SK-N-SH treated with all-trans-retinoic acid at 6 μM for 48 hours (cell line): ENCODE measurements around the gene FARS2.

Experiments used
- ATAC-seq: fragments of 200-7000 bp; cut with Tn5 transposase; 3 replicates; pipeline ENCODE4 v1.9.1; 2020; ENCODE audit warnings: mild to moderate bottlenecking, moderate library complexity
- ARNTL ChIP-seq: fragments of 450-650 bp; formaldehyde crosslinking; IDR thresholded peaks from 2 replicates; pipeline ENCODE4 v1.5.0; 2020; ENCODE audit warnings: low read depth, mild to moderate bottlenecking, moderate library complexity, borderline replicate concordance
- BACH2 ChIP-seq: fragments of 250-450 bp; sonication (Bioruptor Pico); IDR thresholded peaks from 2 replicates; pipeline ENCODE4 v1.9.0; 2021; ENCODE audit warnings: mild to moderate bottlenecking, borderline replicate concordance
- CSDC2 ChIP-seq: fragments of 250-450 bp; sonication (Bioruptor Pico); IDR thresholded peaks from 2 replicates; pipeline ENCODE4 v1.5.0; 2020; ENCODE audit warnings: mild to moderate bottlenecking, moderate library complexity
- CSRNP3 ChIP-seq: fragments of 250-450 bp; sonication (Bioruptor Pico); IDR thresholded peaks from 2 replicates; pipeline ENCODE4 v1.5.1; 2021; ENCODE audit warnings: mild to moderate bottlenecking, moderate library complexity
- GLIS3 ChIP-seq: fragments of 250-450 bp; sonication (Bioruptor Pico); IDR thresholded peaks from 2 replicates; pipeline ENCODE4 v1.5.0; 2020; ENCODE audit warnings: mild to moderate bottlenecking, moderate library complexity
- ISL1 ChIP-seq: fragments of 250-450 bp; sonication (Bioruptor Pico); IDR thresholded peaks from 2 replicates; pipeline ENCODE4 v2.1.2; 2022; ENCODE audit warnings: mild to moderate bottlenecking, moderate library complexity
- OSR1 ChIP-seq: fragments of 250-450 bp; sonication (Bioruptor Pico); IDR thresholded peaks from 2 replicates; pipeline ENCODE4 v1.8.0; 2022; ENCODE audit warnings: moderate library complexity, mild to moderate bottlenecking, inconsistent platforms
- PPARA ChIP-seq: fragments of 250-450 bp; sonication (Bioruptor Pico); IDR thresholded peaks from 2 replicates; pipeline ENCODE4 v1.5.0; 2020; ENCODE audit warnings: mild to moderate bottlenecking, borderline replicate concordance
- RARB ChIP-seq: fragments of 250-450 bp; sonication (Bioruptor Pico); IDR thresholded peaks from 2 replicates; pipeline ENCODE4 v1.8.0; 2021; ENCODE audit warnings: mild to moderate bottlenecking, moderate library complexity
- SNAI2 ChIP-seq: fragments of 250-450 bp; sonication (Bioruptor Pico); IDR thresholded peaks from 2 replicates; pipeline ENCODE4 v1.5.0; 2020; ENCODE audit warnings: mild to moderate bottlenecking, moderate library complexity
- TCF4 ChIP-seq: fragments of 250-450 bp; sonication (Bioruptor Pico); IDR thresholded peaks from 2 replicates; pipeline ENCODE4 v1.8.0; 2021; ENCODE audit warnings: mild to moderate bottlenecking, moderate library complexity, borderline replicate concordance
- TOX ChIP-seq: fragments of 250-450 bp; sonication (Bioruptor Pico); IDR thresholded peaks from 2 replicates; pipeline ENCODE4 v1.8.0; 2021; ENCODE audit warnings: mild to moderate bottlenecking, moderate library complexity, borderline replicate concordance
- ZC3H10 ChIP-seq: fragments of 250-450 bp; sonication (Bioruptor Pico); IDR thresholded peaks from 2 replicates; pipeline ENCODE4 v1.5.1; 2021; ENCODE audit warnings: mild to moderate bottlenecking, moderate library complexity
- ZFP3 ChIP-seq: fragments of 250-450 bp; sonication (Bioruptor Pico); IDR thresholded peaks from 2 replicates; pipeline ENCODE4 v1.5.0; 2020; ENCODE audit warnings: mild to moderate bottlenecking, moderate library complexity
- ZFP30 ChIP-seq: fragments of 450-650 bp; formaldehyde crosslinking; IDR thresholded peaks from 2 replicates; pipeline ENCODE4 v1.5.0; 2022; ENCODE audit warnings: mild to moderate bottlenecking, moderate library complexity
- ZNF565 ChIP-seq: fragments of 450-650 bp; formaldehyde crosslinking; conservative IDR thresholded peaks from 2 replicates; pipeline ENCODE4 v1.5.0; 2020; ENCODE audit warnings: low read depth, mild to moderate bottlenecking, moderate library complexity
- ZNF8 ChIP-seq: fragments of 450-650 bp; formaldehyde crosslinking; IDR thresholded peaks from 2 replicates; pipeline ENCODE4 v1.5.0; 2020; ENCODE audit warnings: mild to moderate bottlenecking, moderate library complexity
- TF ChIP-seq, protein P1 (sequence below): fragments of 250-450 bp; sonication (Bioruptor Pico); IDR thresholded peaks from 2 replicates; pipeline ENCODE4 v1.8.0; 2020; ENCODE audit warnings: mild to moderate bottlenecking, moderate library complexity, borderline replicate concordance
- TF ChIP-seq, protein P2 (sequence below): fragments of 250-450 bp; sonication (Bioruptor Pico); IDR thresholded peaks from 2 replicates; pipeline ENCODE4 v1.5.1; 2020; ENCODE audit warnings: low read depth, mild to moderate bottlenecking, moderate library complexity

Gene FARS2

GRCh38 chr6:5463690-5464089 lies 202.4 kb downstream of the FARS2 start:
- TF ChIP-seq OSR1 = no peak
- no peak for TF ChIP-seq ZC3H10 (CRISPR knock-in tag)
- TF ChIP-seq TOX (CRISPR knock-in tag) = no peak
- TF ChIP-seq BACH2 (CRISPR knock-in tag) = no peak
- TF ChIP-seq ZFP30 (CRISPR knock-in tag) = no peak
- no peak for TF ChIP-seq ARNTL (CRISPR knock-in tag)
- TF ChIP-seq GLIS3 (CRISPR knock-in tag) = no peak
- no peak for TF ChIP-seq ZFP3 (CRISPR knock-in tag)
- no peak for TF ChIP-seq RARB
- TF ChIP-seq ZNF8 (CRISPR knock-in tag) = no peak

DNA sequence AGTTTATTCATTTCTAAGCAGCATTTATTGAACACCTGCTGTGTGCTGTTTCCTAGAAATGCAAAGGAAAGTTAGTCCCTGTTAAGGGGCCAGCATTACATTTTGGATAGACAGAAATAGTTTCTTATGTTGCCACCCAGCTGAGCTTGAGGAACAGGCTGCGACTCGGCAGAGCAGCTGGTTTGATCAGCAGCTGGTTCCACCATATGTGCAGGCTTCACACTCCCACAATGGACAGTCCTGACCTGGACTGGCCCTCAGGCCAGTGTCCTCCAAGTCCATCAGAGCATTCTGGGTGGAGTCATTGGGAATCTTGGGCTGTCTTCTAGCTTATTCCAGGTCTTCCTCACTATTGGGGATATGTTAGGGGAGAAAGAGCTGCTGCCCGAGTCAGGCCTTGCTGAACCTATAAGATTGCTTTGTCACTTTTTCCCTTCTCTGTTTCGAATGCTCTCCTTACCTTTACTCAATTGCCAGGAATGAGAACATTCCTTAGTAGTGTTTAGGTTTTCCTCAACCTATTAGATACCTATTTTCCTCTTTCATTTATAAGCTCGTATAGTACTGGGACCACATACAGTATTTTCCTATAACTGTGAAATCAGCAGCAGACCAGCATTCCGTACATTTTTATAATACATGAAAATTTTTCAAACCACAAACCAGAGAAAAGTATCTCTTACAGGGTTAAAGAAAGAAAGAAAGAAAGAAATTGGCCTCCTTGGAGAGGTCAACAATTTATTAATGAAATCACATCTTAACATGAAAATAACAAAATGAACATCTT lies 203.0 kb downstream of the FARS2 start:
- peak; percentile 58 for ATAC-seq
- no peak for TF ChIP-seq GLIS3 (CRISPR knock-in tag)
- TF ChIP-seq, all 23 proteins: peak for 0

More at GRCh38 chr6:5463690-5464089, 202.4 kb downstream of the FARS2 start:
- no peak for ATAC-seq

GRCh38 chr6:5466281-5467136 lies 205.2 kb downstream of the FARS2 start:
- ATAC-seq = peak; percentile 52
- TF ChIP-seq, protein P1, sequence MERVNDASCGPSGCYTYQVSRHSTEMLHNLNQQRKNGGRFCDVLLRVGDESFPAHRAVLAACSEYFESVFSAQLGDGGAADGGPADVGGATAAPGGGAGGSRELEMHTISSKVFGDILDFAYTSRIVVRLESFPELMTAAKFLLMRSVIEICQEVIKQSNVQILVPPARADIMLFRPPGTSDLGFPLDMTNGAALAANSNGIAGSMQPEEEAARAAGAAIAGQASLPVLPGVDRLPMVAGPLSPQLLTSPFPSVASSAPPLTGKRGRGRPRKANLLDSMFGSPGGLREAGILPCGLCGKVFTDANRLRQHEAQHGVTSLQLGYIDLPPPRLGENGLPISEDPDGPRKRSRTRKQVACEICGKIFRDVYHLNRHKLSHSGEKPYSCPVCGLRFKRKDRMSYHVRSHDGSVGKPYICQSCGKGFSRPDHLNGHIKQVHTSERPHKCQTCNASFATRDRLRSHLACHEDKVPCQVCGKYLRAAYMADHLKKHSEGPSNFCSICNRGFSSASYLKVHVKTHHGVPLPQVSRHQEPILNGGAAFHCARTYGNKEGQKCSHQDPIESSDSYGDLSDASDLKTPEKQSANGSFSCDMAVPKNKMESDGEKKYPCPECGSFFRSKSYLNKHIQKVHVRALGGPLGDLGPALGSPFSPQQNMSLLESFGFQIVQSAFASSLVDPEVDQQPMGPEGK (CRISPR knock-in tag) = no peak
- TF ChIP-seq ZC3H10 (CRISPR knock-in tag) = no peak
- TF ChIP-seq, protein P2, sequence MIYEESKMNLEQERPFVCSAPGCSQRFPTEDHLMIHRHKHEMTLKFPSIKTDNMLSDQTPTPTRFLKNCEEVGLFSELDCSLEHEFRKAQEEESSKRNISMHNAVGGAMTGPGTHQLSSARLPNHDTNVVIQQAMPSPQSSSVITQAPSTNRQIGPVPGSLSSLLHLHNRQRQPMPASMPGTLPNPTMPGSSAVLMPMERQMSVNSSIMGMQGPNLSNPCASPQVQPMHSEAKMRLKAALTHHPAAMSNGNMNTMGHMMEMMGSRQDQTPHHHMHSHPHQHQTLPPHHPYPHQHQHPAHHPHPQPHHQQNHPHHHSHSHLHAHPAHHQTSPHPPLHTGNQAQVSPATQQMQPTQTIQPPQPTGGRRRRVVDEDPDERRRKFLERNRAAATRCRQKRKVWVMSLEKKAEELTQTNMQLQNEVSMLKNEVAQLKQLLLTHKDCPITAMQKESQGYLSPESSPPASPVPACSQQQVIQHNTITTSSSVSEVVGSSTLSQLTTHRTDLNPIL (CRISPR knock-in tag) = no peak
- no peak for TF ChIP-seq ISL1 (CRISPR knock-in tag)
- no peak for TF ChIP-seq ZFP30 (CRISPR knock-in tag)
- no peak for TF ChIP-seq CSDC2
- TF ChIP-seq ZFP3 (CRISPR knock-in tag) = no peak
- no peak for TF ChIP-seq ARNTL (CRISPR knock-in tag)
- TF ChIP-seq SNAI2 (CRISPR knock-in tag) = no peak
- TF ChIP-seq TOX (CRISPR knock-in tag) = no peak

DNA sequence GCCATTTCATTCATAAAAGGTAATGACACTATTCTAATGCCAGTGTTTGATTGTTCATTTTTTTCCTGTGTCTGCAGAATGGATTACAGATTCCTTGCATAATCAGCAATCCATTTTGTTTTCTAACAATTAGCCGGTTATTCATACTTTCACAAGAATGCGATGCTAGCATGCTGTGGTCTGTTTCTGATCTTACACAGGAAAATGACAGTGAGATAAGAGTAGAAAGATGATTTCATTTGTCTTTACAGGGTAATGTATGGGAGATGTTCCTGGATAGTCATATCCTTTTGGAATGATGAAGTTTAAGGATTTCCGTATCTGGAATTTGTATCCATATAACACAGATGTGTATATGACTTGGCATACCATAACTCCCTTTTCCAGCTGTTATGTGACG lies 207.3 kb downstream of the FARS2 start:
- TF ChIP-seq CSDC2 (no peak), PPARA (no peak), ZNF565 (CRISPR knock-in tag) (no peak), CSRNP3 (no peak), ISL1 (CRISPR knock-in tag) (peak; percentile 30; the same call in 1 of the 2 replicates), TOX (CRISPR knock-in tag) (no peak), TCF4 (CRISPR knock-in tag) (no peak), ZC3H10 (CRISPR knock-in tag) (no peak), ZNF8 (CRISPR knock-in tag) (0 out of 2 replicates have a peak, but pooled peaks have one; percentile 22), GLIS3 (CRISPR knock-in tag) (no peak), ZFP3 (CRISPR knock-in tag) (no peak)
- TF ChIP-seq, protein P2 (CRISPR knock-in tag) = no peak
- TF ChIP-seq, protein P1 (CRISPR knock-in tag) = no peak
- TF ChIP-seq, all 23 proteins: peak for 2
- ATAC-seq = no peak
